Measurements from ENCODE around the gene FMR1. TPM values are rescaled to one million over a fixed set of nuclear protein-coding genes. Genes with fewer than 3 reads are reported as not detected.

The FMR1 gene
- total RNA-seq, 1 donor from 2014 or later, result 52.5 TPM

GRCh38 chrX:147953976-147954375 is 42.3 kb downstream of the FMR1 start:
- peaks cover 16% of the 10 kb centered on the region for H3K36me3 Mint-ChIP-seq (ENCODE audit: low read depth)
- no peak for TF ChIP-seq CTCF (conservative IDR thresholded peaks at IDR 0.05)
- no peaks in the 10 kb centered on the region for H3K4me1 Mint-ChIP-seq
- H3K27ac Mint-ChIP-seq (ENCODE audit: unreplicated experiment), result no peak overlapping the region
- H3K9me3 Mint-ChIP-seq, result peaks cover 9% of the 10 kb centered on the region
- H3K4me3 Mint-ChIP-seq, result no peak overlapping the region
- DNase-seq (ENCODE audit: low read depth, low spot score), result no peak
- H3K27me3 Mint-ChIP-seq (ENCODE audit: low read depth), result no peaks in the 10 kb centered on the region

- no peak for TF ChIP-seq CTCF (conservative IDR thresholded peaks at IDR 0.05)
- Mint-ChIP-seq H3K4me1 (no peaks in the 10 kb centered on the region), H3K27me3 (ENCODE audit: low read depth) (no peaks in the 10 kb centered on the region), H3K27ac (ENCODE audit: unreplicated experiment) (no peak overlapping the region), H3K9me3 (peaks cover 12% of the 10 kb centered on the region), H3K36me3 (ENCODE audit: low read depth) (peaks cover 8% of the 10 kb centered on the region), H3K4me3 (no peak overlapping the region)
- DNase-seq (ENCODE audit: low read depth, low spot score), result no peak
Observed at GRCh38 chrX:147957291-147957690, 45.6 kb downstream of the FMR1 start.

- Mint-ChIP-seq H3K4me1 (no peaks in the 10 kb centered on the region), H3K27me3 (ENCODE audit: low read depth) (no peaks in the 10 kb centered on the region), H3K4me3 (no peak overlapping the region), H3K9me3 (peaks cover 12% of the 10 kb centered on the region), H3K27ac (ENCODE audit: unreplicated experiment) (no peak overlapping the region), H3K36me3 (ENCODE audit: low read depth) (peaks cover 6% of the 10 kb centered on the region)
- no peak for DNase-seq (ENCODE audit: low read depth, low spot score)
- no peak for TF ChIP-seq CTCF (conservative IDR thresholded peaks at IDR 0.05)
Observed at GRCh38 chrX:147958291-147958690, 46.6 kb downstream of the FMR1 start.

GRCh38 chrX:147960722-147961121 is 49.0 kb downstream of the FMR1 start:
- H3K4me1 Mint-ChIP-seq, result no peaks in the 10 kb centered on the region
- H3K27me3 Mint-ChIP-seq (ENCODE audit: low read depth), result no peaks in the 10 kb centered on the region
- TF ChIP-seq CTCF (conservative IDR thresholded peaks at IDR 0.05), result no peak
- no peak overlapping the region for H3K27ac Mint-ChIP-seq (ENCODE audit: unreplicated experiment)
- DNase-seq (ENCODE audit: low read depth, low spot score), result no peak
- H3K4me3 Mint-ChIP-seq, result no peak overlapping the region
- peaks cover 14% of the 10 kb centered on the region for H3K9me3 Mint-ChIP-seq
- H3K36me3 Mint-ChIP-seq (ENCODE audit: low read depth), result peaks cover 2% of the 10 kb centered on the region

GRCh38 chrX:147962476-147962875 is 50.8 kb downstream of the FMR1 start:
- no peak for DNase-seq (ENCODE audit: low read depth, low spot score)
- Mint-ChIP-seq H3K4me1 (no peaks in the 10 kb centered on the region), H3K4me3 (no peak overlapping the region), H3K27ac (ENCODE audit: unreplicated experiment) (no peak overlapping the region), H3K9me3 (peaks cover 12% of the 10 kb centered on the region), H3K36me3 (ENCODE audit: low read depth) (no peaks in the 10 kb centered on the region), H3K27me3 (ENCODE audit: low read depth) (no peaks in the 10 kb centered on the region)
- no peak for TF ChIP-seq CTCF (conservative IDR thresholded peaks at IDR 0.05)

- TF ChIP-seq CTCF (conservative IDR thresholded peaks at IDR 0.05), result no peak
- Mint-ChIP-seq H3K4me3 (no peak overlapping the region), H3K27ac (ENCODE audit: unreplicated experiment) (no peak overlapping the region), H3K4me1 (no peaks in the 10 kb centered on the region), H3K36me3 (ENCODE audit: low read depth) (peaks cover 4% of the 10 kb centered on the region), H3K9me3 (peaks cover 24% of the 10 kb centered on the region), H3K27me3 (ENCODE audit: low read depth) (no peaks in the 10 kb centered on the region)
- DNase-seq (ENCODE audit: low read depth, low spot score), result no peak
Observed at GRCh38 chrX:147978931-147979330, 67.2 kb downstream of the FMR1 start.

Measured in neural crest cell (in vitro differentiated cells).